SIG-M5 treated with dmso at 0.1 percent for 504 hours (cell line): ENCODE measurements around the gene SELENOO.
"Not testable (repeated sequence)": the region's sequence is repeated elsewhere in the genome, so short reads cannot be mapped to it uniquely, and the experiment has no call there.

Experiments used
- DNase-seq: peaks from one replicate; lab custom pipeline; 2025; ENCODE audit not compliant: unreplicated experiment; lab: John Stamatoyannopoulos, UW

Gene SELENOO

GRCh38 chr22:50198624-50199017 lies 2.2 kb upstream of the SELENOO start:
- no peak for DNase-seq

GRCh38 chr22:50199251-50199721 lies 1.5 kb upstream of the SELENOO start:
- DNase-seq, result no peak

GRCh38 chr22:50199829-50200460 lies 866 bp upstream of the SELENOO start:
- no peak for DNase-seq

GRCh38 chr22:50201191-50202129 lies 649 bp downstream of the SELENOO start:
- no peak for DNase-seq

- DNase-seq, result no peak
Observed at GRCh38 chr22:50202130-50202666, 1.4 kb downstream of the SELENOO start.

GRCh38 chr22:50203288-50203687 lies 2.5 kb downstream of the SELENOO start:
- no peak for DNase-seq

GRCh38 chr22:50204571-50204970 lies 3.8 kb downstream of the SELENOO start:
- DNase-seq, result no peak

- not testable (repeated sequence) for DNase-seq
Observed at GRCh38 chr22:50204998-50205397, 4.2 kb downstream of the SELENOO start.

GRCh38 chr22:50205781-50206569 lies 5.2 kb downstream of the SELENOO start:
- DNase-seq, result no peak

- DNase-seq, result no peak
Observed at GRCh38 chr22:50206599-50206998, 5.8 kb downstream of the SELENOO start.

- DNase-seq, result no peak
Observed at GRCh38 chr22:50207383-50208140, 6.8 kb downstream of the SELENOO start.

GRCh38 chr22:50208430-50208938 lies 7.7 kb downstream of the SELENOO start:
- no peak for DNase-seq

- no peak for DNase-seq
Observed at GRCh38 chr22:50208939-50209892, 8.4 kb downstream of the SELENOO start.

GRCh38 chr22:50209893-50210292 lies 9.1 kb downstream of the SELENOO start:
- peak; percentile 36 for DNase-seq

GRCh38 chr22:50210378-50211139 lies 9.7 kb downstream of the SELENOO start:
- DNase-seq, result no peak

GRCh38 chr22:50211147-50211546 lies 10.3 kb downstream of the SELENOO start:
- no peak for DNase-seq

GRCh38 chr22:50213263-50213662 lies 12.5 kb downstream of the SELENOO start:
- DNase-seq, result no peak
